A673 (cell line): ENCODE results near the gene ETV1. TPM values are rescaled to one million over a fixed set of nuclear protein-coding genes. Genes with fewer than 3 reads are reported as not detected.
A peak's percentile ranks its signal among the peaks of the same experiment; 100 is the strongest.

Experiments
- BruUV-seq: library from RNA; stranded (reverse); fragments of 400-500 nt; replicated peaks from 2 replicates; lab custom pipeline; 2021; lab: Mats Ljungman, UMichigan
- CTCF ChIA-PET: fragments of 300-600 bp; sonication (Branson Sonifier 250); formaldehyde crosslinking; loops from one replicate; lab custom pipeline; 2022; ENCODE audit warnings: antibody characterized with exemption; lab: Charles Lee
- POLR2A ChIA-PET: fragments of 300-600 bp; sonication (Branson Sonifier 250); formaldehyde crosslinking; loops from one replicate; lab custom pipeline; 2022; ENCODE audit warnings: antibody characterized with exemption; ENCODE audit not compliant: low non-redundant PET; lab: Charles Lee
- DNase-seq: peaks from one replicate; pipeline ENCODE4 v3.0.0-alpha.2; 2015; ENCODE audit warnings: low spot score
- H3K27ac ChIP-seq: fragments of 200-600 bp; sonication (generic); 2 replicates; pipeline ENCODE4 v1.5.1; 2016; ENCODE audit warnings: mixed run types, low read depth, mild to moderate bottlenecking, mixed read lengths, antibody characterized with exemption, low read length; ENCODE audit not compliant: poor library complexity, severe bottlenecking
- H3K27me3 ChIP-seq: fragments of 200-600 bp; sonication (generic); replicated peaks from 2 replicates; pipeline ENCODE4 v1.6.1; 2017; ENCODE audit warnings: mixed run types, low read depth, mild to moderate bottlenecking, mixed read lengths, antibody characterized with exemption, low read length; ENCODE audit not compliant: insufficient read depth, poor library complexity
- H3K36me3 ChIP-seq: fragments of 200-600 bp; sonication (generic); 2 replicates; pipeline ENCODE4 v1.6.1; 2016; ENCODE audit warnings: mixed run types, mild to moderate bottlenecking, mixed read lengths, antibody characterized with exemption, low read length; ENCODE audit not compliant: insufficient read depth, poor library complexity, severe bottlenecking
- H3K4me1 ChIP-seq: fragments of 200-600 bp; sonication (generic); 2 replicates; pipeline ENCODE4 v1.6.1; 2017; ENCODE audit warnings: mixed run types, mild to moderate bottlenecking, mixed read lengths, antibody characterized with exemption, low read length; ENCODE audit not compliant: insufficient read depth, poor library complexity, severe bottlenecking
- H3K4me3 ChIP-seq: fragments of 200-600 bp; sonication (generic); 2 replicates; pipeline ENCODE4 v1.5.1; 2016; ENCODE audit warnings: low read depth, mixed run types, mild to moderate bottlenecking, mixed read lengths, low read length; ENCODE audit not compliant: poor library complexity, severe bottlenecking
- H3K9me3 ChIP-seq: fragments of 200-600 bp; sonication (generic); 2 replicates; pipeline ENCODE4 v1.6.1; 2016; ENCODE audit warnings: mixed run types, low read depth, mild to moderate bottlenecking, mixed read lengths, antibody characterized with exemption, low read length; ENCODE audit not compliant: poor library complexity, severe bottlenecking
- CTCF ChIP-seq: fragments of 300-800, 200-600 bp; sonication (generic); conservative IDR thresholded peaks from 2 replicates; pipeline ENCODE4 v1.5.1; 2017; ENCODE audit warnings: low read depth, mild to moderate bottlenecking, antibody characterized with exemption, low read length, moderate library complexity, mixed read lengths
- EZH2 ChIP-seq: fragments of 200-600 bp; sonication (generic); IDR thresholded peaks from 2 replicates; pipeline ENCODE4 v1.6.1; 2017; ENCODE audit warnings: borderline replicate concordance, low read depth, mild to moderate bottlenecking, mixed read lengths, antibody characterized with exemption, low read length; ENCODE audit not compliant: poor library complexity, severe bottlenecking
- intact Hi-C: fragments of 100-400 bp; cut with micrococcal nuclease; formaldehyde crosslinking; loops from one replicate; pipeline ENCODE4 v1.10.0; 2022; ENCODE audit not compliant: unreplicated experiment
- total RNA-seq: library from RNA; stranded (reverse); gene quantifications from 2 replicates; pipeline ENCODE4 v1.2.3, GENCODE V29; 2021

ETV1 gene
- total RNA-seq, 1 experiment from 2014 or later, result 84.1 TPM

- TF ChIP-seq EZH2, result no peak
- TF ChIP-seq CTCF, result no peak
- Histone ChIP-seq H3K36me3 (no peaks in the 10 kb centered on the region), H3K4me1 (peaks cover 39% of the 10 kb centered on the region), H3K4me3 (no peak overlapping the region), H3K27ac (no peak overlapping the region), H3K27me3 (no peaks in the 10 kb centered on the region), H3K9me3 (no peaks in the 10 kb centered on the region)
- CTCF ChIA-PET, result no interaction called here
- BruUV-seq, result no TSS peak
- DNase-seq, result peak; percentile 22
- intact Hi-C loops, result loop anchor here (10.0 kb wide), 1 partner anchor 562 kb away; no protein-coding TSS in a partner anchor
- POLR2A ChIA-PET, result no interaction called here
Observed at GRCh38 chr7:13846386-13846785, 143.1 kb downstream of the ETV1 start.

DNA sequence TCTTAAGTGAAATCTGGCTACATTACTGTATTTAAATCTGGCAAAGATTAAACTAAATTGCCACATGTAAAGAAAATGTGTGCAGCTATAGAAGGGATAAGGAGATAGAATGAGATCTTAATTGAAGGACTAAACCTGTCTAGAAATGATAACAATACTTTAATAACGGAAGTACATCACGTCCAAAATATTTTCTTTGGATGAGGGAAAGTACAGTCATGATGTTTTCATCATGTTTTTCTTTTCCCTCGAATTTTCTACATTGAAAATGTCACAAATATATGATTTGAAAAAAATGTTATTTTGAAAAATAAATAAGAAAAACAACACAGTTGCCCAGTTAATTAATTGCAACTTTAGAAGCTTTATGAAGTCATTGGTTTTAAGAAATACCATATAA is 143.9 kb downstream of the ETV1 start:
- Histone ChIP-seq H3K27ac (no peak overlapping the region), H3K27me3 (no peaks in the 10 kb centered on the region), H3K36me3 (no peaks in the 10 kb centered on the region), H3K4me1 (peaks cover 31% of the 10 kb centered on the region), H3K4me3 (no peak overlapping the region), H3K9me3 (no peaks in the 10 kb centered on the region)
- no peak for TF ChIP-seq EZH2
- TF ChIP-seq CTCF, result no peak
- POLR2A ChIA-PET, result no interaction called here
- DNase-seq, result no peak
- CTCF ChIA-PET, result no interaction called here
- intact Hi-C loops, result loop anchor here (10.0 kb wide), 1 partner anchor 561 kb away; no protein-coding TSS in a partner anchor
- BruUV-seq, result no TSS peak

- no peak overlapping the region for H3K27ac ChIP-seq
- POLR2A ChIA-PET, result no interaction called here
- TF ChIP-seq EZH2 (no peak), CTCF (no peak)
- CTCF ChIA-PET, result no interaction called here
- intact Hi-C loops, result loop anchor here (10.0 kb wide), 1 partner anchor 560 kb away; no protein-coding TSS in a partner anchor
- no peaks in the 10 kb centered on the region for H3K9me3 ChIP-seq
- H3K4me3 ChIP-seq, result no peak overlapping the region
- peaks cover 26% of the 10 kb centered on the region for H3K4me1 ChIP-seq
- no TSS peak for BruUV-seq
- no peak for DNase-seq
- no peaks in the 10 kb centered on the region for H3K36me3 ChIP-seq
- no peaks in the 10 kb centered on the region for H3K27me3 ChIP-seq
Observed at GRCh38 chr7:13844954-13845353, 144.5 kb downstream of the ETV1 start.
